ENCODE measurements around the gene KBTBD2.
"Not testable (repeated sequence)": the region's sequence is repeated elsewhere in the genome, so short reads cannot be mapped to it uniquely, and the experiment has no call there.

The KBTBD2 gene

DNA sequence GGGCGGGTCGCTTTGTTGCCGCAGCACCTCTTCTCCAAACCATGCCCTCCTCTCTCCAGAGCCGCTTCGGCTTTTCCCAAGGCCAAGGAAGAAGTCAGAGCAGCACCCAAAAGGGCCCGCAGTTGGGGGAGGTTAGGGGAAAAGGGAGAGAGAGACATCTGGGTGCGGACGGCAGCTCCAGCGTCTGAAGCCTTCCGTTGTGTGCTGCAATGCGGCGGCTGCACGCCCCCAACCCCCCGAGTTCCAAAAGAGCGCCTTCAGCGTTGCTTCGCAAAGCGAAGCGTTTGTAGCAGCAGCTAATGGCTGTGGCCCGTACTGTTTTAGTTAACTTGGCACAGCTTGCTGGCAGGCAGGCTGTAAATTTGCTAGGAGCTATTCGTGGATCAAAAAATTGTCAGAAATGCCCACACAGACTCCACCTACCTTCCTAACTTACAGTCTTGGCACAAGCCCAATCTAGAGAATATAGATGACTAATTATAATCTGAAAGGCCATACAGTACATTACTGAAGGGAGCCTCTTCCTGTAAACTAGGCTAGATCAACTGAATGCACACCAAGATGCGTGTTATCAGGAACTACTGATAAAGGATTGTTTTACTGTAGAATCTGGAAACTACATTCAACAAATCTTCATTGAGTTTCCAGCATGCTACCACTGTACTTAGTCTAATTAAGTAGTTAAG lies 1.1 kb upstream of the KBTBD2 start:
- H3K4me1 ChIP-seq (ENCODE audit: control insufficient read depth, insufficient read depth, low read length): peaks cover 22% of the 10 kb centered on the region

DNA sequence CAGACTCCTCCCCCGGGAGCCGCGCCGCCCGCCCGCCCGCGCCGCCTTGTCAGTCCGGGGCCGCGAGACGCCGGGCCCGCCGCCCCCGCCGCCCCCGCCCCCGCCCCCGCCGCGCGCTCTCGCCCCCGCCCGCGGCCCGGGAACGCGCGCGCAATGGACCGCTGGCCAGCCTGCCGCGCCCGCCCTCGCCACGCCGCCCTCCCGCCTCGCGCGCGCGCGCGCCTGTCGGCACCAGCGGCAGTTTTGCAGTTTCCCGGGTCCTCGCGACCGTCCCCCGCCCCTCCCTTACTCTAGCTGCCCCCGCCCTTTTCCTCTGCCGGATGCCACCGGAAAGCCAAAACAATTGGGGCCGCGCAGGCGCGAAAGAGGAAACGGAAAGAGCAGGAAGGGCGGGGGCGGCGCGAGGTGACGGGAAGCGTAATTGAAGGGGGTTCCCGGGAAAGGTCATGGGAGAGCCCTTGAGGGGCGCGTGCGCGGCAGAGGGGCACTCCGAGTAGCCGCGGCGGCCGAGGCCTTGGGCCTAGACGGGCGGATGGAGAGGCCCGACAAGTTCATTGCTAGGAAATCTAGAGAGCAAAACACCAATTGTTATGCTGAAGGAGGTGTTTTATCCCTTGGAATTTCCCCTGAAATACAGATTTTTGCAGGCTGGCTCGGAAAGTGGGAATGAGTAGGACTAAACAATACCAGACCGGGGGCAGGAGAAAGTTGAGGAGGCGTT lies 400 bp upstream of the KBTBD2 start:
- Histone ChIP-seq H3K9ac (ENCODE audit: low read depth, low read length) (peak overlapping the region; percentile 98), H3K4me1 (ENCODE audit: control insufficient read depth, insufficient read depth, low read length) (peaks cover 29% of the 10 kb centered on the region), H3K9me3 (replicated peaks; ENCODE audit: low read length) (no peaks in the 10 kb centered on the region), H3K4me3 (ENCODE audit: low read length) (peak overlapping the region; percentile 93), H3K27me3 (ENCODE audit: control insufficient read depth, insufficient read depth, low read length) (no peaks in the 10 kb centered on the region), H3K4me2 (ENCODE audit: low read length) (peak overlapping the region; percentile 97), H3K36me3 (ENCODE audit: insufficient read depth, low read length) (no peaks in the 10 kb centered on the region)

More for the DNA sequence above, 1.1 kb upstream of the KBTBD2 start:
- Histone ChIP-seq H3K4me3 (ENCODE audit: low read length) (peak overlapping the region; percentile 93), H3K9me3 (replicated peaks; ENCODE audit: low read length) (no peaks in the 10 kb centered on the region), H3K36me3 (ENCODE audit: insufficient read depth, low read length) (no peaks in the 10 kb centered on the region), H3K27me3 (ENCODE audit: control insufficient read depth, insufficient read depth, low read length) (peaks cover 3% of the 10 kb centered on the region), H3K4me2 (ENCODE audit: low read length) (peak overlapping the region; percentile 97), H3K9ac (ENCODE audit: low read depth, low read length) (peak overlapping the region; percentile 94)

DNA sequence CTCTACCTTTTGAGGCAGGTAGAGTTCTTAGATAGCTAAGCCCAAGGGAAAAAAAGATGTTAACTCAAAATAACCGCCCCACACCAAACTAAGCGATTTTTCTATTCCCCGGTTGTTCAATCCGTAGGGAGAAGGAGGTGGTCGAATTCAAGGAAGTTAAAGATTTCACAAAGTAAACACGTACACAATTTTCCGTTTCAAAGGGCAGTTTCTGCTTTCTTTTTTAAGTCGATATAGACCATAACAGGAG lies 842 bp downstream of the KBTBD2 start:
- peak overlapping the region; percentile 98 for H3K9ac ChIP-seq (ENCODE audit: low read depth, low read length)
- no peaks in the 10 kb centered on the region for H3K27me3 ChIP-seq (ENCODE audit: control insufficient read depth, insufficient read depth, low read length)
- no peaks in the 10 kb centered on the region for H3K36me3 ChIP-seq (ENCODE audit: insufficient read depth, low read length)
- no peaks in the 10 kb centered on the region for H3K9me3 ChIP-seq (replicated peaks; ENCODE audit: low read length)
- peaks cover 30% of the 10 kb centered on the region for H3K4me1 ChIP-seq (ENCODE audit: control insufficient read depth, insufficient read depth, low read length)
- peak overlapping the region; percentile 79 for H3K4me2 ChIP-seq (ENCODE audit: low read length)
- peak overlapping the region; percentile 93 for H3K4me3 ChIP-seq (ENCODE audit: low read length)

DNA sequence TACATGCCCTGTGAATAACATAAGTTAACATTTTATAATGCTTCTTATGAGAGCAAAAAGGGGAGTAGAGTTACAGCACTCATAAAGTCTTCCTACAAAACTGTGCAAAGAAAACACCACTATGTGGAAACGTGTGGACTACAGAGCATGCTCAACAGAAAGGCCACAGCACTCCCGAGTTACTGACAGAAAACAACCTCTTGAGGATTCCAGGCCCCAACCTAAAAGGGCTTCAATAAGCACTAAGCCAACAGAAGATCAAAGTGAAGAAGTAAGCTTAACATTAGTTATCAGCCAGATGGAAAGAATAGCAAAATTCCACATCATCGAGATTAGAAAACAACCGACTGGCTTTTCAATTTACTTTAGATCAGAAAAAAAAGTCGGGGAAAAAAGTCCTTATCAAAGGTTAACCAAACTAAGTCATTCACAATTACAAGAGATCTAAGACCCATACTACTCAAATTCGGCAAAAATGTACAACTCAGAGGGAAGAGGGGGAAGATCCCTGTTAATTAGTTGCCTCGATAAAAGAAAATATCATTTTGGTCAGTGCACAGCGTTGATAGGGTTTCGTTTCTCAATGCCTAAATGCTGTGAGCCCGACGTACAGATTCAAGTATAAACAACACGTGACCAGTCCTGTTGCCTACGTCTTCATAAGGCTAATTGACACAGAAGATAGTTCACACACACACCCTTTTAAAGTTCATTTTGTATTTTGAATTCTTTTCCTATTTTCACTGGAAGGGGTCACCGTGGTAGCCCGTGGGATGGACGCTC lies 1.4 kb downstream of the KBTBD2 start:
- Histone ChIP-seq H3K36me3 (ENCODE audit: insufficient read depth, low read length) (no peaks in the 10 kb centered on the region), H3K9me3 (replicated peaks; ENCODE audit: low read length) (no peaks in the 10 kb centered on the region), H3K4me3 (ENCODE audit: low read length) (peak overlapping the region; percentile 93), H3K27me3 (ENCODE audit: control insufficient read depth, insufficient read depth, low read length) (no peaks in the 10 kb centered on the region), H3K9ac (ENCODE audit: low read depth, low read length) (peak overlapping the region; percentile 98), H3K4me1 (ENCODE audit: control insufficient read depth, insufficient read depth, low read length) (peaks cover 30% of the 10 kb centered on the region), H3K4me2 (ENCODE audit: low read length) (peak overlapping the region; percentile 79)

DNA sequence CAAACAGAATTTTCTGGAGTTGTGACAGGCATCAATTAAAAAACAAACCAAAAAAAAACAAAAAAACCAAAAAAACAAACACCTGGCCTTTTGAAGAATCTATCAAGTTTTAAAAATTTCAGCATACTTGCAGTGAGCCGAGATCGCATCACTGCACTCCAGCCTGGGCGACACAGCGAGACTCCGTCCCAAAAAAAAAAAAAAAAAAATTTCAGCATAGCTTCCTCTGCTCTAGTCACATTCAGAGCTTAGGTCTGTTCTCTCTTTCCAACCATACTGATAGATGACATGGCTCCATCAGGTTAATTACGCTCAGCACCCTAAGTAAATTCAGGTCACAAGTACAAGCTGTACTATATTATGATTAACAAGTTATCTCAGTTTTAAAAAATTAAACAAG lies 3.1 kb downstream of the KBTBD2 start:
- no peak overlapping the region for H3K9ac ChIP-seq (ENCODE audit: low read depth, low read length)
- H3K36me3 ChIP-seq (ENCODE audit: insufficient read depth, low read length): no peaks in the 10 kb centered on the region
- H3K4me3 ChIP-seq (ENCODE audit: low read length): no peak overlapping the region
- H3K27me3 ChIP-seq (ENCODE audit: control insufficient read depth, insufficient read depth, low read length): no peaks in the 10 kb centered on the region
- peak overlapping the region; percentile 26 for H3K4me2 ChIP-seq (ENCODE audit: low read length)
- H3K4me1 ChIP-seq (ENCODE audit: control insufficient read depth, insufficient read depth, low read length): peaks cover 30% of the 10 kb centered on the region
- no peaks in the 10 kb centered on the region for H3K9me3 ChIP-seq (replicated peaks; ENCODE audit: low read length)

DNA sequence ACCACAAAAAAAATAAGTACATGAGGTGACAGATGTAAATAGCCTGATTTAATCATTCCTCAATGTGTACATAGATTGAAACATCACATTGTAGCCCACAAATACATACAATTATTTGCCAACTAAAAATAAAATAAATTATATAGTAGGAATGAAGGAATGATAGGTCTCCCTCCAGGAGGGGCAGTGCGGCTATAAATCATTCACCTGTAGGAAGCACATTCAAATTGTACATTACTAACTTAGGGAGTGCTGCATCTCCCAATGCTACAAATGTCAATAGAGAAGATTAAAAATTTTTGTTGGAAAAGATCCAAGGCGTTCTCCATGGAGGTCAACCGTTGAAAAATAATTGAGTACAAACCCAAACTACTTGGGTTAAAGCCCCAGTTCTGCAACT lies 4.2 kb downstream of the KBTBD2 start:
- Histone ChIP-seq H3K4me1 (ENCODE audit: control insufficient read depth, insufficient read depth, low read length) (peaks cover 23% of the 10 kb centered on the region), H3K4me2 (ENCODE audit: low read length) (peak overlapping the region; percentile 26), H3K36me3 (ENCODE audit: insufficient read depth, low read length) (no peaks in the 10 kb centered on the region), H3K4me3 (ENCODE audit: low read length) (no peak overlapping the region), H3K27me3 (ENCODE audit: control insufficient read depth, insufficient read depth, low read length) (no peaks in the 10 kb centered on the region), H3K9ac (ENCODE audit: low read depth, low read length) (no peak overlapping the region), H3K9me3 (replicated peaks; ENCODE audit: low read length) (no peaks in the 10 kb centered on the region)

DNA sequence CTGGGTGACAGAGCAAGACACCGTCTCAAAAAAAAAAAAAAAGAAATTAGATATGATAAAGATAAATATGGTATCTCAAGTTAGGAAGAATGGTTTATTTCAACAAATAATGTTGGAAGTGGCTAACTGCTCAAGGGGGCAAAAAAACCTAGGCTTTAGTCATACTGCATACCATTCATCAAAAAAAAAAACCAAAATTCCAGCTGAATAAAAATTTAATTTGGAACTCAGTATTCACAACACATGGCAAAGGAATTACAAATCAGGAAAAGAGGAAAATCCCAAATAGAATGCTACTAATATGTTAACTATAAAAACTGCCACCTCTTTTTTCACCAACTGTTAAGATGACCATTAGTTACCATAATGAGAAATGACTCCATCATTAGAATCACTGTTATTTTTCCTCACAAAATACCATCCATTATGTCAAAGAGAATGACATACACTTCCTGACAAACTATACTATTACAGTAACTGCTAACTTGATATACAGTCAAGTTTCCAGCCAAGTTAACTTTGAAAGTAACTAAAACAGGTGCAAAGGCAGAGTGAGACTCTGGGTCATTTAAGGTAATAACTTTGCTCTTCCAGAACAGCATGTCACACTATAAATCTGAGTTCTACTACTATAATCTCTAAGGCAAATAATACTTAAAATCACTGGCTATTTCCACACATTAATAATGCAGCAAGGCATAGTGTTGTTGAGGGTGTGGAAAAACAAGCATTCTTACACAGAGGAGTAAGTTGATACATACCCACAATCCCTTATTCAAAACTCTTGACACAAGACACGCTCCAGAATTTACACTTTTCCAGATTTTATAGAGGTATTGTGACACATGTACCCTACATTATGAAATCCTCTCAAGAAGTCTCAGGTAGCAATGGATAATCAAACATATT lies 10.2 kb downstream of the KBTBD2 start:
- H3K4me3 ChIP-seq (ENCODE audit: low read length): no peak overlapping the region
- H3K27me3 ChIP-seq (ENCODE audit: control insufficient read depth, insufficient read depth, low read length): no peaks in the 10 kb centered on the region
- H3K4me1 ChIP-seq (ENCODE audit: control insufficient read depth, insufficient read depth, low read length): peaks cover 39% of the 10 kb centered on the region
- no peaks in the 10 kb centered on the region for H3K9me3 ChIP-seq (replicated peaks; ENCODE audit: low read length)
- H3K9ac ChIP-seq (ENCODE audit: low read depth, low read length): no peak overlapping the region
- peak overlapping the region; percentile 39 for H3K4me2 ChIP-seq (ENCODE audit: low read length)
- H3K36me3 ChIP-seq (ENCODE audit: insufficient read depth, low read length): no peaks in the 10 kb centered on the region

DNA sequence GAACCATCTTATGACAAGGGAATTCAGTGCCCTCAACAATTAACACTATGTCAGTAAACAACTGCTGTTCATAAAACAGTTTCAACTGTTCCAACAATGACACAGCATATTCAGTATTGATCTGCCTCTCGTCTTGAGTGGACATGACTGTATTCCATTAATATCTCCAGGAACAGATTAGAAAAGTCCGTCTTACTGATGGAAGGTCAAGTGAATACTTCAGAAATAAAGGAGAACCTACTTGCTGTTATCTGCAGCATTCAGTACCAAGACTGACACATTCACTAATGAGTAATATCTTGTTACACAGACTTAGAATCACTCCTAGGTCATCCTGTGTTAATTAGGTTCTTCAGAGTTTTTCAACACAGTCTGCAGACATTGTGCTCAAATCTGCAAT lies 12.1 kb downstream of the KBTBD2 start:
- Histone ChIP-seq H3K4me3 (ENCODE audit: low read length) (no peak overlapping the region), H3K4me2 (ENCODE audit: low read length) (peak overlapping the region; percentile 1), H3K27me3 (ENCODE audit: control insufficient read depth, insufficient read depth, low read length) (no peaks in the 10 kb centered on the region), H3K9ac (ENCODE audit: low read depth, low read length) (no peak overlapping the region), H3K36me3 (ENCODE audit: insufficient read depth, low read length) (peaks cover 2% of the 10 kb centered on the region), H3K9me3 (replicated peaks; ENCODE audit: low read length) (no peaks in the 10 kb centered on the region), H3K4me1 (ENCODE audit: control insufficient read depth, insufficient read depth, low read length) (peaks cover 39% of the 10 kb centered on the region)

DNA sequence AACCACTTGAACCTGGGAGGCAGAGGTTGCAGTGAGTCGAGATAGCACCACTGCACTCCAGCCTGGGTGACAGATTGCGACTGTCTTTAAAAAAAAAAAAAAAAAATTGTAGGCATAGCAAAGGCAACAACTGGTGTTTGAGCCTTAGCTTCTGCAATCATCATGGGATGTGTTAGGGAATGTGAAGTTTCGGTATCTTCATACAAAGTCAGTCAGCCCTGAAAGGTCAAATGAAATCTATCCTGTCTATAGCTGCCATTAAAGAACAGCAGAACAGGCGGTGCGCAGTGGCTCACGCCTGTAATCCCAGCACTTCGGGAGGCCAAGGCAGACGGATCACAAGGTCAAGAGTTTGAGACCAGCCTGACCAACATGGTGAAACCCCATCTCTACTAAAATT lies 13.5 kb downstream of the KBTBD2 start:
- H3K4me1 ChIP-seq (ENCODE audit: control insufficient read depth, insufficient read depth, low read length): peaks cover 39% of the 10 kb centered on the region
- not testable (repeated sequence) for H3K4me3 ChIP-seq (ENCODE audit: low read length); H3K4me2 ChIP-seq (ENCODE audit: low read length); H3K9me3 ChIP-seq (replicated peaks; ENCODE audit: low read length); H3K9ac ChIP-seq (ENCODE audit: low read depth, low read length); H3K27me3 ChIP-seq (ENCODE audit: control insufficient read depth, insufficient read depth, low read length)
- peaks cover 12% of the 10 kb centered on the region for H3K36me3 ChIP-seq (ENCODE audit: insufficient read depth, low read length)

DNA sequence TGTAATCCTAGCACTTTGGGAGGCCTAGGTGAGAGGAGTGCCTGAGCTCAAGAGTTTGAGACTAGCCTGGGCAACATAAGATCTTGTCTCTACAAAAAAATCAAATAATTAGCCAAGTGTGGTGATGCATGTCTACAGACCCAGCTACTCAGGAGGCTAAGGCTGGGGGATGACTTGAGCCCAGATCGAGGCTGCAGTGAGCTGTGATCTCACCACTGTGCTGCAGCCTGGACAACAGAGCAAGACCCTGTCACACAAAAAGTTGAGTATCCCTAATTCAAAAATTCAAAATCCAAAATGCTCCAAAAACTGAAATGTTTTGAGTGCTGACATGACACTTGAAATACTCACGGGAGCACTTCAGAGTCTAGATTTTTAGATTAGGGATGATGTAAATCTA lies 19.1 kb downstream of the KBTBD2 start:
- Histone ChIP-seq H3K9me3 (replicated peaks; ENCODE audit: low read length) (no peaks in the 10 kb centered on the region), H3K4me3 (ENCODE audit: low read length) (no peak overlapping the region), H3K9ac (ENCODE audit: low read depth, low read length) (no peak overlapping the region), H3K4me2 (ENCODE audit: low read length) (no peak overlapping the region), H3K36me3 (ENCODE audit: insufficient read depth, low read length) (peaks cover 68% of the 10 kb centered on the region), H3K4me1 (ENCODE audit: control insufficient read depth, insufficient read depth, low read length) (peaks cover 7% of the 10 kb centered on the region), H3K27me3 (ENCODE audit: control insufficient read depth, insufficient read depth, low read length) (no peaks in the 10 kb centered on the region)
